H1 (cell line): Measurements from ENCODE around the gene RPSA.
"Not testable (repeated sequence)": the region's sequence is repeated elsewhere in the genome, so short reads cannot be mapped to it uniquely, and the experiment has no call there.

Experiments
- ATF3 ChIP-seq: IDR thresholded peaks from 2 replicates; pipeline ENCODE4 v1.6.1; 2011; ENCODE audit warnings: low read depth, mild to moderate bottlenecking, low read length; ENCODE audit not compliant: insufficient read depth
- CBX8 ChIP-seq: fragments of 300-800, 300-1000 bp; sonication (generic); IDR thresholded peaks from 2 replicates; pipeline ENCODE4 v1.7.1; 2016; ENCODE audit warnings: low read depth, low read length, borderline replicate concordance
- EP300 ChIP-seq, 2 experiments: IDR thresholded peaks; 1 replicate in 1 of 2; 2 replicates in 1 of 2; pipeline ENCODE4 v1.6.1; 2011 to 2012; ENCODE audit warnings: low read depth in 2 of 2, low read length in 2 of 2, mild to moderate bottlenecking in 2 of 2, borderline replicate concordance in 1 of 2, inconsistent platforms in 1 of 2, moderate library complexity in 1 of 2
- EZH2 ChIP-seq: fragments of 200-600 bp; sonication (generic); IDR thresholded peaks from 2 replicates; pipeline ENCODE4 v1.7.1; 2012; ENCODE audit warnings: low read depth, mild to moderate bottlenecking, moderate library complexity, low read length, inconsistent platforms; ENCODE audit not compliant: severe bottlenecking
- GABPA ChIP-seq: IDR thresholded peaks from 2 replicates; pipeline ENCODE4 v1.6.1; 2011; ENCODE audit warnings: mild to moderate bottlenecking, low read length, moderate library complexity, borderline replicate concordance; ENCODE audit not compliant: insufficient read depth
- HDAC2 ChIP-seq, 2 experiments: fragments of 300-600 bp in 1 of 2; sonication (generic) in 1 of 2; IDR thresholded peaks; 2 replicates each; pipeline ENCODE4 v1.6.1; 2011 to 2012; ENCODE audit warnings: low read depth in 2 of 2, low read length in 2 of 2, mild to moderate bottlenecking in 2 of 2, moderate library complexity in 2 of 2, borderline replicate concordance in 1 of 2, inconsistent platforms in 1 of 2
- KDM5A ChIP-seq: fragments of 200-600 bp; IDR thresholded peaks from 2 replicates; pipeline ENCODE4 v1.7.1; 2012; ENCODE audit warnings: mild to moderate bottlenecking, low read length, inconsistent platforms, mixed read lengths
- MAFK ChIP-seq: IDR thresholded peaks from 2 replicates; pipeline ENCODE4 v1.6.1; 2012; ENCODE audit warnings: low read depth, mild to moderate bottlenecking, improper control_type of control experiment, low read length
- POLR2A ChIP-seq, 2 experiments: IDR thresholded peaks; 1 replicate in 1 of 2; 2 replicates in 1 of 2; pipeline ENCODE4 v1.6.1; 2011; ENCODE audit warnings: low read depth in 2 of 2, low read length in 2 of 2, mild to moderate bottlenecking in 2 of 2; ENCODE audit errors: control extremely low read depth in 1 of 2
- POLR2AphosphoS5 ChIP-seq: IDR thresholded peaks from 2 replicates; pipeline ENCODE4 v1.6.1; 2011; ENCODE audit warnings: low read depth, low read length
- TAF1 ChIP-seq: IDR thresholded peaks from 2 replicates; pipeline ENCODE4 v1.6.1; 2011; ENCODE audit warnings: mild to moderate bottlenecking, low read depth, low read length
- TF ChIP-seq, protein P1 (sequence below): IDR thresholded peaks from 2 replicates; pipeline ENCODE4 v1.6.1; 2012; ENCODE audit warnings: inconsistent platforms
- TF ChIP-seq, protein P2 (sequence below), 3 experiments: IDR thresholded peaks; 1 replicate in 2 of 3; 2 replicates in 1 of 3; pipeline versions ENCODE4 v1.5.1 to v1.6.1; 2011; ENCODE audit warnings: low read length in 3 of 3, mild to moderate bottlenecking in 3 of 3, inconsistent platforms in 2 of 3, low read depth in 1 of 3, moderate library complexity in 1 of 3; ENCODE audit not compliant: insufficient read depth in 1 of 3; ENCODE audit errors: control extremely low read depth in 1 of 3
- TF ChIP-seq, protein P3 (sequence below): IDR thresholded peaks from 2 replicates; pipeline ENCODE4 v1.6.1; 2012; ENCODE audit warnings: low read length, inconsistent platforms

GRCh38 chr3:39370450-39370849 lies 36.1 kb upstream of the RPSA start:
- not testable (repeated sequence) for TF ChIP-seq POLR2A (IDR thresholded peaks at IDR 0.05; ENCODE audit: control extremely low read depth in 1 of 2, low read depth in 2 of 2, low read length in 2 of 2); EP300 (IDR thresholded peaks at IDR 0.05; ENCODE audit: borderline replicate concordance in 1 of 2, low read depth in 2 of 2, low read length in 2 of 2); POLR2AphosphoS5; GABPA; KDM5A; EZH2; ATF3; TAF1; HDAC2 (IDR thresholded peaks at IDR 0.05; ENCODE audit: borderline replicate concordance in 1 of 2, low read depth in 2 of 2, low read length in 2 of 2); MAFK; CBX8
- TF ChIP-seq, protein P1, sequence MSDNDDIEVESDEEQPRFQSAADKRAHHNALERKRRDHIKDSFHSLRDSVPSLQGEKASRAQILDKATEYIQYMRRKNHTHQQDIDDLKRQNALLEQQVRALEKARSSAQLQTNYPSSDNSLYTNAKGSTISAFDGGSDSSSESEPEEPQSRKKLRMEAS: not testable (repeated sequence)
- TF ChIP-seq, protein P2, sequence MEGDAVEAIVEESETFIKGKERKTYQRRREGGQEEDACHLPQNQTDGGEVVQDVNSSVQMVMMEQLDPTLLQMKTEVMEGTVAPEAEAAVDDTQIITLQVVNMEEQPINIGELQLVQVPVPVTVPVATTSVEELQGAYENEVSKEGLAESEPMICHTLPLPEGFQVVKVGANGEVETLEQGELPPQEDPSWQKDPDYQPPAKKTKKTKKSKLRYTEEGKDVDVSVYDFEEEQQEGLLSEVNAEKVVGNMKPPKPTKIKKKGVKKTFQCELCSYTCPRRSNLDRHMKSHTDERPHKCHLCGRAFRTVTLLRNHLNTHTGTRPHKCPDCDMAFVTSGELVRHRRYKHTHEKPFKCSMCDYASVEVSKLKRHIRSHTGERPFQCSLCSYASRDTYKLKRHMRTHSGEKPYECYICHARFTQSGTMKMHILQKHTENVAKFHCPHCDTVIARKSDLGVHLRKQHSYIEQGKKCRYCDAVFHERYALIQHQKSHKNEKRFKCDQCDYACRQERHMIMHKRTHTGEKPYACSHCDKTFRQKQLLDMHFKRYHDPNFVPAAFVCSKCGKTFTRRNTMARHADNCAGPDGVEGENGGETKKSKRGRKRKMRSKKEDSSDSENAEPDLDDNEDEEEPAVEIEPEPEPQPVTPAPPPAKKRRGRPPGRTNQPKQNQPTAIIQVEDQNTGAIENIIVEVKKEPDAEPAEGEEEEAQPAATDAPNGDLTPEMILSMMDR (IDR thresholded peaks at IDR 0.05; ENCODE audit: control extremely low read depth in 1 of 3, insufficient read depth in 1 of 3, low read depth in 1 of 3, low read length in 3 of 3): not testable (repeated sequence)
- TF ChIP-seq, protein P3, sequence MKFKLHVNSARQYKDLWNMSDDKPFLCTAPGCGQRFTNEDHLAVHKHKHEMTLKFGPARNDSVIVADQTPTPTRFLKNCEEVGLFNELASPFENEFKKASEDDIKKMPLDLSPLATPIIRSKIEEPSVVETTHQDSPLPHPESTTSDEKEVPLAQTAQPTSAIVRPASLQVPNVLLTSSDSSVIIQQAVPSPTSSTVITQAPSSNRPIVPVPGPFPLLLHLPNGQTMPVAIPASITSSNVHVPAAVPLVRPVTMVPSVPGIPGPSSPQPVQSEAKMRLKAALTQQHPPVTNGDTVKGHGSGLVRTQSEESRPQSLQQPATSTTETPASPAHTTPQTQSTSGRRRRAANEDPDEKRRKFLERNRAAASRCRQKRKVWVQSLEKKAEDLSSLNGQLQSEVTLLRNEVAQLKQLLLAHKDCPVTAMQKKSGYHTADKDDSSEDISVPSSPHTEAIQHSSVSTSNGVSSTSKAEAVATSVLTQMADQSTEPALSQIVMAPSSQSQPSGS: not testable (repeated sequence)
